ENCODE data around the gene MTCL3.

MTCL3 gene

DNA sequence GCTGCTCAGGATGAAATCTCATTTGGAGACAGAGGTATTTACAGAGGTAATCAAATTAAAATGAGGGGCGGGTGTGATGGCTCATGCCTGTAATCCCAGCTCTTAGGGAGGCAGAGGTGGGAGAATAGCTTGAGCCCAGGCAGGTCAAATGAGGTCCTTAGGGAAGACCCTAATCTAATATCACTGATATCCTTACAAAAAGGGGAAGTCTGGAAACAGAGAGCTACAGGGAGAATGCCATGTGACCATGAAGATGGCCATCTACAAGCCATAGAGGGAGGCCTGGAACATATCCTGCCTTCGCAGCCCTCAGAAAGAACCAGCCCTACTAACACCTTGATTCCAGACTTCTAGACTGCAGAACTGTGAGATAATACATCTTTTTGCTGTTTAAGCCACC lies 8.3 kb downstream of the MTCL3 start:
- H3K9me2 ChIP-seq (ENCODE audit: insufficient read depth) = no peaks in the 10 kb centered on the region
- RAD21 ChIA-PET (ENCODE audit: low non-redundant PET in 1 of 2, low total read pairs in 2 of 2, uncharacterized antibody in 2 of 2, unreplicated experiment in 2 of 2) = no interaction called here
- no peaks in the 10 kb centered on the region for H3K9me3 ChIP-seq (ENCODE audit: control insufficient read depth in 1 of 2, insufficient read depth in 1 of 2, low read depth in 1 of 2, low read length in 2 of 2)
- H4K20me1 ChIP-seq (ENCODE audit: insufficient read depth) = no peaks in the 10 kb centered on the region
- DNase-seq (ENCODE audit: low read depth, low spot score) (no peak), ATAC-seq (no peak)
- CTCF ChIA-PET = no interaction called here
- no peak for TF ChIP-seq EZH2phosphoT487 (IDR thresholded peaks at IDR 0.05; ENCODE audit: borderline replicate concordance)
- no peak for TF ChIP-seq SRF (IDR thresholded peaks at IDR 0.05; ENCODE audit: low read depth)
- TF ChIP-seq FOSL1 (IDR thresholded peaks at IDR 0.05; ENCODE audit: low read depth) = no peak
- TF ChIP-seq SP1 (IDR thresholded peaks at IDR 0.05; ENCODE audit: low read depth) = no peak
- no peak for TF ChIP-seq ZFX (IDR thresholded peaks at IDR 0.05)
- no peak for TF ChIP-seq TCF7L2 (IDR thresholded peaks at IDR 0.05; ENCODE audit: borderline replicate concordance, extremely low read depth, insufficient read depth, insufficient read length)
- no peak for TF ChIP-seq EZH2 (IDR thresholded peaks at IDR 0.05)
- no peak for TF ChIP-seq CBX3 (IDR thresholded peaks at IDR 0.05; ENCODE audit: low read depth)
- no peak for TF ChIP-seq ZNF274 (IDR thresholded peaks at IDR 0.05; ENCODE audit: low read depth, low read length)
- TF ChIP-seq ELF1 (IDR thresholded peaks at IDR 0.05; ENCODE audit: borderline replicate concordance, low read depth) = no peak
- no peak for TF ChIP-seq EGR1 (IDR thresholded peaks at IDR 0.05; ENCODE audit: low read depth)
- TF ChIP-seq POLR2A (IDR thresholded peaks at IDR 0.05; ENCODE audit: borderline replicate concordance, extremely low read depth, insufficient read depth, insufficient read length) = no peak
- TF ChIP-seq, protein P1, sequence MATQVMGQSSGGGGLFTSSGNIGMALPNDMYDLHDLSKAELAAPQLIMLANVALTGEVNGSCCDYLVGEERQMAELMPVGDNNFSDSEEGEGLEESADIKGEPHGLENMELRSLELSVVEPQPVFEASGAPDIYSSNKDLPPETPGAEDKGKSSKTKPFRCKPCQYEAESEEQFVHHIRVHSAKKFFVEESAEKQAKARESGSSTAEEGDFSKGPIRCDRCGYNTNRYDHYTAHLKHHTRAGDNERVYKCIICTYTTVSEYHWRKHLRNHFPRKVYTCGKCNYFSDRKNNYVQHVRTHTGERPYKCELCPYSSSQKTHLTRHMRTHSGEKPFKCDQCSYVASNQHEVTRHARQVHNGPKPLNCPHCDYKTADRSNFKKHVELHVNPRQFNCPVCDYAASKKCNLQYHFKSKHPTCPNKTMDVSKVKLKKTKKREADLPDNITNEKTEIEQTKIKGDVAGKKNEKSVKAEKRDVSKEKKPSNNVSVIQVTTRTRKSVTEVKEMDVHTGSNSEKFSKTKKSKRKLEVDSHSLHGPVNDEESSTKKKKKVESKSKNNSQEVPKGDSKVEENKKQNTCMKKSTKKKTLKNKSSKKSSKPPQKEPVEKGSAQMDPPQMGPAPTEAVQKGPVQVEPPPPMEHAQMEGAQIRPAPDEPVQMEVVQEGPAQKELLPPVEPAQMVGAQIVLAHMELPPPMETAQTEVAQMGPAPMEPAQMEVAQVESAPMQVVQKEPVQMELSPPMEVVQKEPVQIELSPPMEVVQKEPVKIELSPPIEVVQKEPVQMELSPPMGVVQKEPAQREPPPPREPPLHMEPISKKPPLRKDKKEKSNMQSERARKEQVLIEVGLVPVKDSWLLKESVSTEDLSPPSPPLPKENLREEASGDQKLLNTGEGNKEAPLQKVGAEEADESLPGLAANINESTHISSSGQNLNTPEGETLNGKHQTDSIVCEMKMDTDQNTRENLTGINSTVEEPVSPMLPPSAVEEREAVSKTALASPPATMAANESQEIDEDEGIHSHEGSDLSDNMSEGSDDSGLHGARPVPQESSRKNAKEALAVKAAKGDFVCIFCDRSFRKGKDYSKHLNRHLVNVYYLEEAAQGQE (IDR thresholded peaks at IDR 0.05; ENCODE audit: low read depth) = no peak
- no peak for TF ChIP-seq RAD21 (IDR thresholded peaks at IDR 0.05; ENCODE audit: low read depth)
- no peaks in the 10 kb centered on the region for H3K4me1 ChIP-seq (ENCODE audit: control insufficient read depth in 1 of 2, insufficient read depth in 2 of 2, low read length in 2 of 2)
- H2AFZ ChIP-seq (ENCODE audit: low read depth, low read length, poor library complexity, severe bottlenecking) = no peak overlapping the region
- BruUV-seq (replicated peaks) = no TSS peak
- no peaks in the 10 kb centered on the region for H3K79me2 ChIP-seq (ENCODE audit: insufficient read depth, low read length)
- H3K4me3 ChIP-seq (replicated peaks in 1 of 2; ENCODE audit: low read depth in 1 of 2, low read length in 2 of 2) = no peak overlapping the region
- no peaks in the 10 kb centered on the region for H3K27me3 ChIP-seq (ENCODE audit: insufficient read depth, low read length)
- H3K36me3 ChIP-seq (ENCODE audit: control insufficient read depth in 1 of 2, insufficient read depth in 2 of 2, low read length in 2 of 2) = no peaks in the 10 kb centered on the region
- no peak overlapping the region for H3K9ac ChIP-seq (ENCODE audit: low read length)
- H3K27ac ChIP-seq (ENCODE audit: low read depth, low read length) = no peak overlapping the region
- H3K4me2 ChIP-seq (ENCODE audit: low read length) = no peak overlapping the region
- intact Hi-C loops (cut with micrococcal nuclease) = no loop called here
- POLR2A ChIA-PET = no interaction called here
